BLaER1 (cell line): ENCODE results near the gene BHLHA15.

Experiments used
- H3K27ac ChIP-seq: shearing (Covaris generic); formaldehyde crosslinking; 2 replicates; pipeline ENCODE4 v1.8.1; 2022
- H3K27me3 ChIP-seq: shearing (Covaris generic); formaldehyde crosslinking; 2 replicates; pipeline ENCODE4 v1.8.1; 2022
- H3K36me3 ChIP-seq: shearing (Covaris generic); formaldehyde crosslinking; 2 replicates; pipeline ENCODE4 v1.8.1; 2022
- H3K4me1 ChIP-seq: shearing (Covaris generic); formaldehyde crosslinking; 2 replicates; pipeline ENCODE4 v1.8.1; 2022
- H3K4me2 ChIP-seq: shearing (Covaris generic); formaldehyde crosslinking; 2 replicates; pipeline ENCODE4 v1.8.1; 2022
- H3K4me3 ChIP-seq: shearing (Covaris generic); formaldehyde crosslinking; 2 replicates; pipeline ENCODE4 v1.8.1; 2022
- H3K9ac ChIP-seq: shearing (Covaris generic); formaldehyde crosslinking; 2 replicates; pipeline ENCODE4 v1.8.1; 2022
- H3K9me3 ChIP-seq: shearing (Covaris generic); formaldehyde crosslinking; 2 replicates; pipeline ENCODE4 v1.8.1; 2022
- H4K20me1 ChIP-seq: shearing (Covaris generic); formaldehyde crosslinking; 2 replicates; pipeline ENCODE4 v1.8.1; 2022
- Cebpa-rat ChIP-seq: shearing (Covaris generic); IDR thresholded peaks from 2 replicates; pipeline ENCODE4 v1.8.1; 2022

Gene BHLHA15

DNA sequence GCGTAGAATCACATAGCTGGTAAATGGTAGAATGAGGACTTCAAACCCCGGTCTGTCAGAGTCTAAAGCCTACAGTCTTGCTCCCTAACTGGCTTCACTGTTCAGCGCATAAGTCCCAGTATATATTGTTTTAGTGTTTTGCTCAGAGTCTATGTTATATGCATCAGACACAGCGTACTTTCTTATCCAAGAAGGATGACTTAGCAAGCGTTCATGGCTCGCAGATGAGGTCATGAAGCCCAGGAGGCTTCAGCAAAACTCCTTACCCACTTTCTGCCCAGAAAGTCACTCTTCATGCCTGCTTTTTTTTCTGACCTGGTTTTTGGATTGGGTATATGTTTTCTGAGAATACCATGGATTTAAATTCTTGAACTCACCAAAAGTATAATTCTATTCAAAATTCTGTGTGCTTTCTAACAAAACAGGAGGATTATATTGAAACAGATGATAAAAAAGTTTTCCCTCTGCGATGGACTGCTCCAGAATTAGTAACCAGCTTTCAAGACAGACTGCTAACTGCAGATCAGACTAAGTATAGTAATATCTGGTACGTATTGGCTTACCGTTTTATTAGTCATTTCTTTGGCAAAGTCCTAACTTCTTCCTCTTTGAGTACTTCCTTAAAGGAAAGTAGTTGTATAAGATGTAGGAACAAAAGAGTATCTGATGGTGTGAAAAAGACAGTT lies 24.6 kb upstream of the BHLHA15 start:
- no peak for TF ChIP-seq Cebpa-rat
- Histone ChIP-seq H3K27me3 (no peaks in the 10 kb centered on the region), H3K27ac (no peak overlapping the region), H3K4me2 (no peak overlapping the region), H3K36me3 (peaks cover 62% of the 10 kb centered on the region), H4K20me1 (no peaks in the 10 kb centered on the region), H3K9me3 (peaks cover 11% of the 10 kb centered on the region; the same call in 1 of the 2 replicates), H3K4me3 (no peak overlapping the region), H3K4me1 (peaks cover 9% of the 10 kb centered on the region), H3K9ac (no peak overlapping the region)

DNA sequence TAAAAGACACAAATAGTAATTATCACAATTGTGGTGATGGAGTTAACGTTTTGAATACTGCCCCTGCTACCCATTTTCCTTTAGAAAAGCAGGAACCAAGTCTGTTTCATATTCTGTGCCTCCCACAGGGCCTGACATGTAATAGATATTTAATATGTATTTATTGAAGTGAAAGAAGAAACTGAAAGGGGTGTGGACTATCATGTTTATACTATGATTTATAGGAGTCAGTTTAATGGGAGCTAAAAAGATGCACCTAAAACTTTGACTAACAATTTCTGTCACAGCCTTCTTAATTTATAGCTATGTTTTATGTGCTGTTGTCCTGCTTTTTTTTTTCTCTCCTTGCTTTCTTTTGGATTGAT lies 24.1 kb upstream of the BHLHA15 start:
- TF ChIP-seq Cebpa-rat = no peak
- H4K20me1 ChIP-seq = no peaks in the 10 kb centered on the region
- H3K27ac ChIP-seq = no peak overlapping the region
- peaks cover 68% of the 10 kb centered on the region for H3K36me3 ChIP-seq
- H3K4me3 ChIP-seq = no peak overlapping the region
- no peak overlapping the region for H3K9ac ChIP-seq
- H3K4me1 ChIP-seq = peaks cover 9% of the 10 kb centered on the region
- H3K4me2 ChIP-seq = no peak overlapping the region
- no peaks in the 10 kb centered on the region for H3K27me3 ChIP-seq
- peaks cover 11% of the 10 kb centered on the region; the same call in 1 of the 2 replicates for H3K9me3 ChIP-seq

DNA sequence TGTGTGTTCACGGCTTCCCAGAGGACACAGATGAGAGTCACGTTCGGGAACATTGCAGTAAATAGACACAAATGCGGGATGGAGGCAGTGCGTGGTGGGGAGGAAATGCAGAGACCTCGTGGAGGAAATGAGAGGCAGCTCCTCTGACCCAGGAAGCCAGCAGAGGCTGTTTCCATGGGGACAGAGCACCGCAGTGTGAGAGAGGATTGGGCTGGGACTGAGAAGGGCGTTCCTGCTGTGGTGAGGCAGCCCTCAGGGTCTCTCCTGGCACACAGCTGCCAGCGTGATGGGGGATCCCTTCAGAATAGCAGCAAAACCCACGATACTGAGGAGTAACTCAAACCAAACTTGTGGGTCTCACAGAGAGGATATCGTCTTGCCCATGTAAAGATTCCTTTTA lies 21.7 kb upstream of the BHLHA15 start:
- Histone ChIP-seq H4K20me1 (no peaks in the 10 kb centered on the region), H3K4me1 (peaks cover 9% of the 10 kb centered on the region), H3K4me2 (peak overlapping the region; percentile 31), H3K27ac (no peak overlapping the region), H3K4me3 (no peak overlapping the region), H3K9ac (no peak overlapping the region), H3K36me3 (peaks cover 77% of the 10 kb centered on the region), H3K9me3 (peaks cover 11% of the 10 kb centered on the region; the same call in 1 of the 2 replicates), H3K27me3 (no peaks in the 10 kb centered on the region)
- no peak for TF ChIP-seq Cebpa-rat

DNA sequence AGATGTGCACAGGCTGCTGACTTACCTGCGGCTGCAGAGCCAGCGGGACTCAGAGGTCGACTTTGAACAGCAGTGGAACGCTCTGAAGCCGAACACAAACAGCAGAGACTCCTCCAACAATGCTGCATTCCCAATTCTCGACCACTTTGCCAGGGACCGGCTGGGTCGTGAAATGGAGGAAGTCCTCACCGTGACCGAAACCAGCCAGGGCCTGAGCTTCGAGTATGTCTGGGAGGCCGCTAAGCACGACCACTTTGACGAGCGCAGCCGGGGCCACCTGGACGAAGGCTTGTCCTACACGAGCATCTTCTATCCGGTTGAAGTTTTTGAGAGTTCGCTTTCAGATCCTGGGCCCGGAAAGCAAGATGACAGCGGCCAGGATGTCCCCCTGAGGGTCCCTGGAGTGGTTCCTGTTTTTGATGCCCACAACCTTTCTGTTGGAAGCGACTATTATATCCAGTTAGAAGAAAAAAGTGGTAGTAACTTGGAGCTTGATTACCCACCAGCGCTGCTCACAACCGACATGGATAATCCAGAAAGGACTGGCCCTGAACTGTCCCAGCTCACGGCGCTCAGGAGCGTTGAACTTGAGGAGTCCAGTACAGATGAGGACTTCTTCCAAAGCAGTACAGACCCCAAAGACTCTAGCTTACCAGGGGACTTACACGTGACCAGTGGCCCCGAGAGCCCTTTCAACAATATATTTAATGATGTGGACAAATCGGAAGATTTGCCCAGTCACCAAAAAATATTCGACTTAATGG lies 19.4 kb upstream of the BHLHA15 start:
- Histone ChIP-seq H3K4me1 (peaks cover 9% of the 10 kb centered on the region), H3K27ac (no peak overlapping the region), H3K9ac (no peak overlapping the region), H3K4me2 (no peak overlapping the region), H4K20me1 (peaks cover 22% of the 10 kb centered on the region), H3K9me3 (peaks cover 11% of the 10 kb centered on the region; the same call in 1 of the 2 replicates), H3K27me3 (no peaks in the 10 kb centered on the region), H3K4me3 (no peak overlapping the region), H3K36me3 (peaks cover 96% of the 10 kb centered on the region)
- TF ChIP-seq Cebpa-rat = no peak

DNA sequence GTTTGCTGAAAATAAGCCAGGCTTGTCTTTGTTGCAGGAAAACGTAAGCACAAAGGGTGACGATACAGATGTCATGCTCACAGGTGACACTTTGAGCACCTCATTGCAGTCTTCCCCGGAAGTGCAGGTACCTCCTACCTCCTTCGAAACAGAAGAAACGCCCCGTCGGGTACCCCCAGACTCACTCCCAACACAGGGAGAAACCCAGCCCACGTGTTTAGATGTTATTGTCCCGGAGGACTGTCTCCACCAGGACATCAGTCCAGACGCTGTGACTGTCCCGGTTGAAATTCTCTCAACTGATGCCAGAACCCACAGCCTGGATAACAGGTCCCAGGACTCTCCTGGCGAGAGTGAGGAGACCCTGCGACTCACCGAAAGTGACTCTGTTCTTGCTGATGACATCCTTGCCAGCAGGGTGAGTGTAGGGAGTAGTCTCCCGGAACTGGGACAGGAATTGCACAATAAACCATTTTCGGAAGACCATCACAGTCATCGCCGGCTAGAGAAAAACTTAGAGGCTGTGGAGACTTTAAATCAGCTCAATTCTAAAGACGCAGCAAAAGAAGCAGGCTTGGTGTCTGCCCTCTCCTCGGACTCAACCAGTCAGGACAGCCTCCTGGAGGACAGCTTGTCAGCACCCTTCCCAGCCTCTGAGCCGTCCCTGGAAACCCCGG lies 18.3 kb upstream of the BHLHA15 start:
- peaks cover 32% of the 10 kb centered on the region for H4K20me1 ChIP-seq
- H3K36me3 ChIP-seq = peaks cover 94% of the 10 kb centered on the region
- H3K4me3 ChIP-seq = no peak overlapping the region
- H3K27me3 ChIP-seq = no peaks in the 10 kb centered on the region
- H3K4me2 ChIP-seq = no peak overlapping the region
- no peak for TF ChIP-seq Cebpa-rat
- no peak overlapping the region for H3K9ac ChIP-seq
- no peak overlapping the region for H3K27ac ChIP-seq
- H3K9me3 ChIP-seq = peaks cover 11% of the 10 kb centered on the region; the same call in 1 of the 2 replicates
- H3K4me1 ChIP-seq = peaks cover 9% of the 10 kb centered on the region

DNA sequence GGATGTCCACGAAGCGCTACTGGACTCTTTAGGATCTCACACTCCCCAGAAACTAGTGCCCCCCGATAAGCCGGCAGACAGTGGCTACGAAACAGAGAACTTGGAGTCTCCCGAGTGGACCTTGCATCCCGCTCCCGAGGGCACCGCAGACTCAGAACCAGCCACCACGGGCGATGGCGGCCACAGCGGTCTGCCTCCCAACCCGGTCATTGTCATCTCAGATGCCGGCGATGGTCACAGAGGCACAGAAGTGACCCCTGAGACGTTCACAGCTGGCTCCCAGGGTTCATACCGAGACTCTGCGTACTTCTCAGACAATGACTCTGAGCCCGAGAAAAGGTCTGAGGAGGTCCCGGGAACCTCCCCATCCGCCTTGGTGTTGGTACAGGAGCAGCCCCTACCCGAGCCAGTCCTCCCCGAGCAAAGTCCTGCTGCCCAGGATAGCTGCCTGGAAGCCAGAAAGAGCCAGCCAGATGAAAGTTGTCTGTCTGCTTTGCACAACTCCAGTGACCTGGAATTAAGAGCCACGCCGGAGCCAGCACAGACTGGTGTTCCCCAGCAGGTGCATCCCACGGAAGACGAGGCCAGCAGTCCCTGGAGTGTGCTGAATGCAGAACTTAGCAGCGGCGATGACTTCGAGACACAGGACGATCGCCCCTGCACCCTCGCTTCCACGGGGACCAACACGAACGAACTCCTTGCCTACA lies 17.6 kb upstream of the BHLHA15 start:
- Histone ChIP-seq H3K27me3 (no peaks in the 10 kb centered on the region), H3K4me3 (no peak overlapping the region), H3K9me3 (peaks cover 13% of the 10 kb centered on the region; the same call in 1 of the 2 replicates), H3K4me1 (peaks cover 9% of the 10 kb centered on the region), H3K9ac (no peak overlapping the region), H3K36me3 (peaks cover 94% of the 10 kb centered on the region), H3K4me2 (no peak overlapping the region), H3K27ac (no peak overlapping the region), H4K20me1 (peaks cover 39% of the 10 kb centered on the region)
- no peak for TF ChIP-seq Cebpa-rat

DNA sequence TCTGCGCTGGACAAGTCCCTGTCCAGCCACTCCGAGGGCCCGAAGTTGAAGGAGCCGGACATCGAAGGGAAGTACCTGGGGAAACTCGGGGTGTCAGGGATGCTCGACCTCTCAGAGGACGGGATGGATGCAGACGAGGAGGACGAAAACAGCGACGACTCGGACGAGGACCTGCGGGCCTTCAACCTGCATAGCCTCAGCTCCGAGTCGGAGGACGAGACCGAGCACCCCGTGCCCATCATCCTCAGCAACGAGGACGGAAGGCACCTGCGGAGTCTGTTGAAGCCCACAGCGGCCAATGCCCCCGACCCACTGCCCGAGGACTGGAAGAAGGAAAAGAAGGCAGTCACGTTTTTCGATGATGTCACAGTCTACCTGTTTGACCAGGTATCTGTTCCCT lies 17.1 kb upstream of the BHLHA15 start:
- no peak overlapping the region for H3K9ac ChIP-seq
- peaks cover 7% of the 10 kb centered on the region for H3K4me1 ChIP-seq
- H3K4me2 ChIP-seq = no peak overlapping the region
- H3K36me3 ChIP-seq = peaks cover 89% of the 10 kb centered on the region
- H4K20me1 ChIP-seq = peaks cover 41% of the 10 kb centered on the region
- H3K9me3 ChIP-seq = peaks cover 9% of the 10 kb centered on the region; the same call in 1 of the 2 replicates
- H3K4me3 ChIP-seq = no peak overlapping the region
- no peak for TF ChIP-seq Cebpa-rat
- no peak overlapping the region for H3K27ac ChIP-seq
- H3K27me3 ChIP-seq = no peaks in the 10 kb centered on the region

DNA sequence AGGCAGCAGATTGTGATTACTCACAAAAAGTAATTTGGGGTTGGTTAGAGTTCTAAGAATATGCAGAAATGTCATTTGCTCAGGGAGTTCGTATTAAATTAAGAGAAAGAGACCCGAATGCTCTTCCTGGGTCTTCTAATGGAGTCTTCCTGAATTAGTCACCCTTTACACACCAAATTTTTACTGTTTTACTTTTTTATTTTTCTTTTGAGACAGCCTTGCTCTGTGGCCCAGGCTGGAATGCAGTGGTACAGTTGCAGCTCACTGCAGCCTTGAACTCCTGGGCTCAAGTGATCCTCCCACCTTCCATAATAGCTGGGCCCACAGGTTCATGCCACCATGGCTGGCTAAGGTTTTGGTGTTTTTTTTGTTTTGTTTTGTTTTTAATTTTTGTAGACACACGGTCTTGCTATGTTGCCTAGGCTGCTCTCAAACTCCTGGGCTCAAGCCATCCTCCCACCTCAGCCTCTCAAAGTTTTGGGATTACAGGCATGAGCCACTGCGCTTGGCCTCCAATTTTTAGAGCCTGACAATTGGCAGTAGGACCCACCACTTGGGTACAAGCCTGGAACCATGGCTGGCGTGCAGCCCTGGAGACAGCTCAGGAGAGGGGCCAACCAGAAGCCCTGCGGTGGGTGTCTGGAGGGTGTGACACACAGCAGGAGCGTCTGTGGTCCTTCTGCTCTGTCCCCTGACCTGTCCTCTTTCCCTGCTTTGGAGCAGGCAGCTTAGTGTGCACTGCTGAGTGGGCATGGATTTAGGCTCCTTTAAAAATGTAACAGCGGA lies 16.4 kb upstream of the BHLHA15 start:
- Histone ChIP-seq H4K20me1 (peaks cover 48% of the 10 kb centered on the region), H3K4me1 (peaks cover under 1% of the 10 kb centered on the region), H3K36me3 (peaks cover 83% of the 10 kb centered on the region), H3K27ac (no peak overlapping the region), H3K9ac (no peak overlapping the region), H3K27me3 (no peaks in the 10 kb centered on the region), H3K4me3 (no peak overlapping the region), H3K4me2 (no peak overlapping the region), H3K9me3 (peaks cover 7% of the 10 kb centered on the region; the same call in 1 of the 2 replicates)
- no peak for TF ChIP-seq Cebpa-rat
